Measurements from ENCODE around the gene PEX14. TPM values are rescaled to one million over a fixed set of nuclear protein-coding genes. Genes with fewer than 3 reads are reported as not detected.

Gene PEX14
- total RNA-seq, 4 donors from 2014 or later = 8.1 to 17.8 (median 15.8) TPM

DNA sequence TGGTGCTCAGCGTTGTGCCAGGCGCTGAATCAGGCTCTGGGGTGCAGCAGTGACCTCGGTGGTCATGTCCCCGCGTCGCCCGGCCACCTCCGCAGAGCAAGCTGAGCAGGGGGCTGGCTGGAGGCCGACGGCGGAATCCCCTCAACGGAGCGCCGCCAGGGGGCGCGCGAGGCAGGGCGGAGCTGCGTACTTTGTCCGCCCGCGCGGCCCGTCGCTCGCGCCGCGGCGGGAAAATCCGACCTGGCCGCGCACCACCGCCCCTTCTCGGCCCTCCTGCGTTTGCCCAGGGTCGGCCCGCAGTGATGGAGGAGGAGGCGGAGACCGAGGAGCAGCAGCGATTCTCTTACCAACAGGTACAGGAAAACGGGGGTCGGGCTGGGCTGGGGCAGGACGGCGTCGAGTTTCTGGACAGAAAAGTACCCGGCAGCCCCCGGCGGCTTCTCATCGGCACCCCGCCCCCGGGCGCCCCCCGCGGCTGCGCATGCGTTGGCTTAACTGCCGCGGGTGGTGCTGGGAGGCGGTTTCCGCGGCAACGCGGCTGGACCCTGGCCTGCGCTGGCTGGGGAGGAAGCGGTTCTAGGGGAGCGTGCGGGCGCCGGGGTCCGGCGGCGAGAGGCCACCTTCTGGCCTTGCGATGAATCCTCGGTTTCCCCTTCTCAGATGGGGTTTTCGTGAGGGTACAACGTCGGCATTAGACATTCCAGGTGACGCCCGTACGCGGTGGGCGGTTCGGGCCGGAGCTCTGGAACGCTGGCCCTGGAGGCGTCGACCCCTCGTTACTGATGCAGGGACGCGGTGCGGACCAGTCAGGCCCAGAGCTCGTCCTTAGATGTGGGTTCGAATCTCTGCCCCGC lies 44.3 kb upstream of the PEX14 start, which contains the start of gene CENPS:
CENPS (plus strand) TSS at position 218 of the 854 bp plus-strand sequence; CDS start at position 303, 85 bp downstream.
- peak within 1 kb of the TSS; percentile 69 to 90 (median 85) for H3K4me3 ChIP-seq
- TF ChIP-seq POLR2A (IDR thresholded peaks at IDR 0.05) = peak in 1 of 2 donors; percentile 20
- TF ChIP-seq, protein P1, sequence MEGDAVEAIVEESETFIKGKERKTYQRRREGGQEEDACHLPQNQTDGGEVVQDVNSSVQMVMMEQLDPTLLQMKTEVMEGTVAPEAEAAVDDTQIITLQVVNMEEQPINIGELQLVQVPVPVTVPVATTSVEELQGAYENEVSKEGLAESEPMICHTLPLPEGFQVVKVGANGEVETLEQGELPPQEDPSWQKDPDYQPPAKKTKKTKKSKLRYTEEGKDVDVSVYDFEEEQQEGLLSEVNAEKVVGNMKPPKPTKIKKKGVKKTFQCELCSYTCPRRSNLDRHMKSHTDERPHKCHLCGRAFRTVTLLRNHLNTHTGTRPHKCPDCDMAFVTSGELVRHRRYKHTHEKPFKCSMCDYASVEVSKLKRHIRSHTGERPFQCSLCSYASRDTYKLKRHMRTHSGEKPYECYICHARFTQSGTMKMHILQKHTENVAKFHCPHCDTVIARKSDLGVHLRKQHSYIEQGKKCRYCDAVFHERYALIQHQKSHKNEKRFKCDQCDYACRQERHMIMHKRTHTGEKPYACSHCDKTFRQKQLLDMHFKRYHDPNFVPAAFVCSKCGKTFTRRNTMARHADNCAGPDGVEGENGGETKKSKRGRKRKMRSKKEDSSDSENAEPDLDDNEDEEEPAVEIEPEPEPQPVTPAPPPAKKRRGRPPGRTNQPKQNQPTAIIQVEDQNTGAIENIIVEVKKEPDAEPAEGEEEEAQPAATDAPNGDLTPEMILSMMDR (IDR thresholded peaks at IDR 0.05 in 4 of 5, conservative IDR thresholded peaks at IDR 0.05 in 1 of 5) = peak; percentile 89 to 100 (median 98)
- no peaks in the 10 kb centered on the region for H3K9me3 ChIP-seq
- ATAC-seq = peak; percentile 92 to 93
- peaks cover 8 to 14% of the 10 kb centered on the region in 2 donors for H3K4me1 ChIP-seq
- in situ Hi-C loops (cut with MboI; ENCODE audit: low sequenced_read_pairs in 4 of 4) = loop anchor here in 1 of 4 donors (25.0 kb wide), 1 partner anchor 793 kb away; no protein-coding TSS in a partner anchor
- intact Hi-C loops (cut with DNase I; ENCODE audit: low total_unique reads) = loop anchor here (2.0 kb wide), 3 partner anchors 32 to 220 kb away; partner anchors contain the start of genes DFFA, KIF1B and PGD
- no peaks in the 10 kb centered on the region for H3K36me3 ChIP-seq
- no peaks in the 10 kb centered on the region for H3K27me3 ChIP-seq
- DNase-seq = peak; percentile 68 to 79
- peak within 1 kb of the TSS; percentile 25 to 77 (median 68) for H3K27ac ChIP-seq

DNA sequence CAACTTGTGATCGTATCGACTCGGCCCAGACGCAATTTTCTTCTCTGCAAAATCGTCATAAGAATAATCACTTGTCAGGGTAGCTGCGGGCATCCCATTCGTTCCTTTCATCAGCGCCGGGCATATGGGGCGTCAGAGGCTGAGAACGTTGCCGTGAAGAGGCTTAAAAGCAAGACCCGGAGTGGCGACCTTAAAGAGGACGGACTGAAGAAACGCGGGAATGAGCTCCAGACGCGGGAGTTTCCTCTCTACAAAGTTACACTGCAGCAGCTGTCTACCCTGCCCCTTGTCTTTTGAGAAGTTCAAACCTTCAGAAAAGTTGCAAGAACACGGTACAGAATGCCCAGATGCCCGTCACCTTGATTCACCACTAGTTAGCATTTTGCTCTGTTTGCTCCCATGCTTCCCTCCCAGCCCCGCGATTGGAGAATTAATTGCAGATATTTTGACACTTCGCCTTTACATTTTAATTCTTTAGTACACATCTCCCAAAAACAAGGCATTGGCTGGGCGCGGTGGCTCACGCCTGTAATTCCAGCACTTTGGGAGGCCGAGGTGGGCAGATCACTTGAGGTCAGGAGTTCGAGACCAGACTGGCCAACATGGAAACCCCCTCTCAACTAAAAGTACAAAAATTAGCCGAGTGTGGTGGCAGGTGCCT lies 43.5 kb upstream of the PEX14 start:
- no peak for DNase-seq
- H3K27me3 ChIP-seq = no peaks in the 10 kb centered on the region
- peaks cover 8 to 14% of the 10 kb centered on the region in 2 donors for H3K4me1 ChIP-seq
- peak overlapping the region; percentile 25 to 77 (median 68) for H3K27ac ChIP-seq
- TF ChIP-seq POLR2A (IDR thresholded peaks at IDR 0.05) = no peak
- TF ChIP-seq, protein P1 (IDR thresholded peaks at IDR 0.05 in 4 of 5, conservative IDR thresholded peaks at IDR 0.05 in 1 of 5) = no peak
- in situ Hi-C loops (cut with MboI; ENCODE audit: low sequenced_read_pairs in 4 of 4) = loop anchor here in 1 of 4 donors (25.0 kb wide), 1 partner anchor 794 kb away; no protein-coding TSS in a partner anchor
- peak overlapping the region; percentile 69 to 90 (median 85) for H3K4me3 ChIP-seq
- no peaks in the 10 kb centered on the region for H3K36me3 ChIP-seq
- no peaks in the 10 kb centered on the region for H3K9me3 ChIP-seq
- intact Hi-C loops (cut with DNase I; ENCODE audit: low total_unique reads) = loop anchor here (2.0 kb wide), 3 partner anchors 32 to 220 kb away; partner anchors contain the start of genes DFFA, KIF1B and PGD
- peak in 1 of 2 donors; percentile 10 for ATAC-seq

DNA sequence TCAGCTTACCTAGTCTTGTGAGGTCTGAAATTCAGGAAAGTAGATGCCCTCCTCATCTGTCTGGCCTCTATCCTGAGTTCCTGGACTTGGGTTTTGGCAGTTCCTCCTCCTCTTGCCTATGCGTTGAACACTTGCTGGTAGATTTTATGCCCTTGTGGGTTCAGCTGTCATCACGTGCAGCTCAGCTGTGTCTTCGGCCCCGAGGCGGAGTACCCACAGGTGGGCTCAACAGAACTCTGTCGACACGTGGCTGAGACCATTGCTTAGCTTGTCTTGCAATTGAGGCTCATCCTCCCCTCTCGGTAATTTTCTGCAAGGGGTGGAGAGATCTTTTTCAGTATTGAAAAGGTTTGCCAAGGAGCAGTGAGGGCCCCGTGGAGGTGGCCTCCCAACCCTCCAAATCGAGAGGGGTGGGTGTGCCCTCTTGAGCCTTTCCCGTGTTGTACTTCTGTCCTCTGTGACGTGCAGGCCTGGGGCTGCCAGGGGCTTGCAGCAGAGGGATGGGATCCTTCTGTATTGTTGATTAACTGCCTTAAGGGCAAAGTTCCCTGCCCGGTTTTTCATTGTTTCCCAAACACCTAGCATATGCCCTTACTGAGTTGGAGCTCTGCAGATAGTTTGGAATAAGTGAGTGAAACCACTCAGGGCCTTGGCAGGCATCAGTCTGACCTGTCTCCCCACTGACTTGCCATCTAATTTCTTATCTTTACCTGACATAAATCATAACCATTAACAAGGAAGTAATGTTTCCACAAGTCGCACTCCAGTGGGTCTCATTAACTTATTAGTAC lies 41.6 kb upstream of the PEX14 start:
- Histone ChIP-seq H3K4me3 (no peak overlapping the region), H3K27ac (no peak overlapping the region), H3K9me3 (no peaks in the 10 kb centered on the region), H3K27me3 (no peaks in the 10 kb centered on the region), H3K4me1 (peaks cover 8 to 14% of the 10 kb centered on the region in 2 donors), H3K36me3 (no peaks in the 10 kb centered on the region)
- intact Hi-C loops (cut with DNase I; ENCODE audit: low total_unique reads) (no loop called here), in situ Hi-C loops (cut with MboI; ENCODE audit: low sequenced_read_pairs in 4 of 4) (loop anchor here in 1 of 4 donors (25.0 kb wide), 1 partner anchor 796 kb away; no protein-coding TSS in a partner anchor)
- ATAC-seq (no peak), DNase-seq (no peak)
- TF ChIP-seq, protein P1 (IDR thresholded peaks at IDR 0.05 in 4 of 5, conservative IDR thresholded peaks at IDR 0.05 in 1 of 5) = no peak
- no peak for TF ChIP-seq POLR2A (IDR thresholded peaks at IDR 0.05)

GRCh38 chr1:10433790-10434189 lies 41.0 kb upstream of the PEX14 start:
- DNase-seq (no peak), ATAC-seq (no peak)
- Histone ChIP-seq H3K9me3 (no peaks in the 10 kb centered on the region), H3K27ac (no peak overlapping the region), H3K36me3 (no peaks in the 10 kb centered on the region), H3K4me1 (peaks cover 8 to 14% of the 10 kb centered on the region in 2 donors), H3K27me3 (no peaks in the 10 kb centered on the region), H3K4me3 (no peak overlapping the region)
- in situ Hi-C loops (cut with MboI; ENCODE audit: low sequenced_read_pairs in 4 of 4) = loop anchor here in 1 of 4 donors (25.0 kb wide), 1 partner anchor 796 kb away; no protein-coding TSS in a partner anchor
- intact Hi-C loops (cut with DNase I; ENCODE audit: low total_unique reads) = no loop called here
- TF ChIP-seq POLR2A (IDR thresholded peaks at IDR 0.05) = no peak
- TF ChIP-seq, protein P1 (IDR thresholded peaks at IDR 0.05 in 4 of 5, conservative IDR thresholded peaks at IDR 0.05 in 1 of 5) = no peak
